Endodermal cell (in vitro differentiated cells): Measurements from ENCODE around the gene CD151. TPM values are rescaled to one million over a fixed set of nuclear protein-coding genes. Genes with fewer than 3 reads are reported as not detected.

ENCODE experiments used
- DNase-seq: peaks from one replicate; pipeline ENCODE4 v3.0.0-alpha.2; 2017
- H3K27ac ChIP-seq: 2 replicates; pipeline ENCODE4 v1.5.1; 2013; ENCODE audit warnings: mild to moderate bottlenecking, low read depth, low read length, moderate library complexity
- H3K27me3 ChIP-seq: 2 replicates; pipeline ENCODE4 v1.6.1; 2013; ENCODE audit warnings: mild to moderate bottlenecking, low read length, moderate library complexity; ENCODE audit not compliant: insufficient read depth, control insufficient read depth, poor library complexity, severe bottlenecking
- H3K36me3 ChIP-seq: 2 replicates; pipeline ENCODE4 v1.7.0; 2013; ENCODE audit warnings: mild to moderate bottlenecking, low read length, moderate library complexity; ENCODE audit not compliant: control insufficient read depth, insufficient read depth
- H3K4me1 ChIP-seq: one replicate; pipeline ENCODE4 v1.7.0; 2013; ENCODE audit warnings: low read length; ENCODE audit not compliant: control insufficient read depth, insufficient read depth
- H3K4me3 ChIP-seq: 2 replicates; pipeline ENCODE4 v1.5.1; 2013; ENCODE audit warnings: mild to moderate bottlenecking, low read length, moderate library complexity
- H3K9ac ChIP-seq: 2 replicates; pipeline ENCODE4 v1.6.1; 2013; ENCODE audit warnings: mild to moderate bottlenecking, low read length, moderate library complexity; ENCODE audit not compliant: poor library complexity, severe bottlenecking; ENCODE audit errors: extremely low read depth
- H3K9me3 ChIP-seq: 2 replicates; pipeline ENCODE4 v1.6.1; 2013; ENCODE audit warnings: mild to moderate bottlenecking, low read length, moderate library complexity; ENCODE audit not compliant: control insufficient read depth
- H3K27ac Mint-ChIP-seq: 2 replicates; pipeline ENCODE4 v1.8.0; 2020; ENCODE audit warnings: mixed read lengths
- H3K27me3 Mint-ChIP-seq: 2 replicates; pipeline ENCODE4 v1.8.0; 2021; ENCODE audit warnings: mild to moderate bottlenecking, mixed read lengths; ENCODE audit not compliant: insufficient read depth
- H3K36me3 Mint-ChIP-seq: 2 replicates; pipeline ENCODE4 v1.8.0; 2020; ENCODE audit warnings: low read depth, mixed read lengths
- H3K4me1 Mint-ChIP-seq: 2 replicates; pipeline ENCODE4 v1.8.0; 2020; ENCODE audit warnings: mixed read lengths
- H3K4me3 Mint-ChIP-seq: 2 replicates; pipeline ENCODE4 v1.8.0; 2020; ENCODE audit warnings: mild to moderate bottlenecking, moderate library complexity, mixed read lengths
- H3K9me3 Mint-ChIP-seq: 2 replicates; pipeline ENCODE4 v1.8.0; 2020; ENCODE audit warnings: mild to moderate bottlenecking, mixed read lengths
- WGBS, 2 experiments: methylation state at CpG; one replicate each; pipeline versions ENCODE4 v1.1.5 to v1.1.7; 2013; ENCODE audit warnings: missing lambda C conversion rate in 2 of 2, mixed read lengths in 1 of 2; ENCODE audit not compliant: insufficient coverage in 1 of 2, insufficient read length in 1 of 2; 5-methylcytosine and 5-hydroxymethylcytosine counted together
- total RNA-seq, 2 donors: library from RNA; stranded (reverse); fragmentation: NEBNext Ultra II Directional in 1 of 2; extraction: Animal tissue kit (Norgen Biotek cat#: 25700) in 1 of 2; gene quantifications; 2 replicates in 1 of 2; 3 replicates in 1 of 2; pipeline ENCODE4 v1.2.1, GENCODE V29; 2021
- TF ChIP-seq, protein P1 (sequence below): fragments of 200-600 bp; sonication (generic); conservative IDR thresholded peaks from 2 replicates; pipeline ENCODE4 v1.5.0; 2021; ENCODE audit warnings: antibody characterized with exemption, mild to moderate bottlenecking

CD151 gene
- total RNA-seq, 2 donors from 2014 or later: 139 to 165 TPM

- no peak for DNase-seq
- Mint-ChIP-seq H3K36me3 (peaks cover 9% of the 10 kb centered on the region), H3K4me3 (no peak overlapping the region), H3K4me1 (peaks cover 4% of the 10 kb centered on the region), H3K9me3 (no peaks in the 10 kb centered on the region), H3K27me3 (peaks cover 3% of the 10 kb centered on the region), H3K27ac (no peak overlapping the region)
- Histone ChIP-seq H3K4me1 (peaks cover 4% of the 10 kb centered on the region), H3K9ac (no peak overlapping the region), H3K27ac (no peak overlapping the region), H3K4me3 (no peak overlapping the region), H3K27me3 (no peaks in the 10 kb centered on the region), H3K36me3 (peaks cover 8% of the 10 kb centered on the region), H3K9me3 (no peaks in the 10 kb centered on the region)
- 89% methylated on average over 13 of the region's 13 CpGs; no CpG with 5 or more reads in 1 of the 2 experiments for WGBS, 2 experiments
- TF ChIP-seq, protein P1, sequence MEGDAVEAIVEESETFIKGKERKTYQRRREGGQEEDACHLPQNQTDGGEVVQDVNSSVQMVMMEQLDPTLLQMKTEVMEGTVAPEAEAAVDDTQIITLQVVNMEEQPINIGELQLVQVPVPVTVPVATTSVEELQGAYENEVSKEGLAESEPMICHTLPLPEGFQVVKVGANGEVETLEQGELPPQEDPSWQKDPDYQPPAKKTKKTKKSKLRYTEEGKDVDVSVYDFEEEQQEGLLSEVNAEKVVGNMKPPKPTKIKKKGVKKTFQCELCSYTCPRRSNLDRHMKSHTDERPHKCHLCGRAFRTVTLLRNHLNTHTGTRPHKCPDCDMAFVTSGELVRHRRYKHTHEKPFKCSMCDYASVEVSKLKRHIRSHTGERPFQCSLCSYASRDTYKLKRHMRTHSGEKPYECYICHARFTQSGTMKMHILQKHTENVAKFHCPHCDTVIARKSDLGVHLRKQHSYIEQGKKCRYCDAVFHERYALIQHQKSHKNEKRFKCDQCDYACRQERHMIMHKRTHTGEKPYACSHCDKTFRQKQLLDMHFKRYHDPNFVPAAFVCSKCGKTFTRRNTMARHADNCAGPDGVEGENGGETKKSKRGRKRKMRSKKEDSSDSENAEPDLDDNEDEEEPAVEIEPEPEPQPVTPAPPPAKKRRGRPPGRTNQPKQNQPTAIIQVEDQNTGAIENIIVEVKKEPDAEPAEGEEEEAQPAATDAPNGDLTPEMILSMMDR: no peak
Measured at GRCh38 chr11:792873-793272, 39.9 kb upstream of the CD151 start.

DNA sequence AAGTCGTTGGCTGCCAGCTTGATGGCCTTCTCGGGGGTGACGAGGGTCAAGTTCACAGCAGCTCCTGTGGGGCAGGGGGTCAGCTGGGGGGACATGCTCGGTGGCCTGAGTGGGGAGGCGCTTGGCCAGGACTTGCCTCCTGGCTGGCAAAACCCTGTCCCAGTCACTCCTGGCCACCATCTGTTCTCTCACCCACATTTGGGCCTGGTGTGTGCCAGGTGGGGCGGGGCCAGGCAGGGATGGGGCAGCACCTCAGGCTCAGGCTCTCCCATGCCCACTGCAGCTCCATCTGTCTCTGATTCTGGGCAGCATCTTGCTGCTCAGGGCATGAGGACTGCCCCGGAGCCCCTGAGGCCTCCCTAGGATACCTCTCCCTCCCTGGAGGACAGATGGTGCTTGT is 39.2 kb upstream of the CD151 start:
- no peaks in the 10 kb centered on the region for H3K9me3 ChIP-seq
- no peaks in the 10 kb centered on the region for H3K9me3 Mint-ChIP-seq
- WGBS, 2 experiments: 91 to 100% methylated on average over 1 to 7 of the region's 7 CpGs
- TF ChIP-seq, protein P1: no peak
- peaks cover 9% of the 10 kb centered on the region for H3K36me3 Mint-ChIP-seq
- H3K36me3 ChIP-seq: peaks cover 8% of the 10 kb centered on the region
- H3K27ac ChIP-seq: peak overlapping the region; percentile 24
- peaks cover 3% of the 10 kb centered on the region for H3K27me3 Mint-ChIP-seq
- no peak overlapping the region for H3K4me3 Mint-ChIP-seq
- H3K27me3 ChIP-seq: no peaks in the 10 kb centered on the region
- no peak overlapping the region for H3K27ac Mint-ChIP-seq
- H3K4me1 Mint-ChIP-seq: peaks cover 4% of the 10 kb centered on the region
- DNase-seq: no peak
- no peak overlapping the region for H3K4me3 ChIP-seq
- H3K9ac ChIP-seq: no peak overlapping the region
- peaks cover 4% of the 10 kb centered on the region for H3K4me1 ChIP-seq

DNA sequence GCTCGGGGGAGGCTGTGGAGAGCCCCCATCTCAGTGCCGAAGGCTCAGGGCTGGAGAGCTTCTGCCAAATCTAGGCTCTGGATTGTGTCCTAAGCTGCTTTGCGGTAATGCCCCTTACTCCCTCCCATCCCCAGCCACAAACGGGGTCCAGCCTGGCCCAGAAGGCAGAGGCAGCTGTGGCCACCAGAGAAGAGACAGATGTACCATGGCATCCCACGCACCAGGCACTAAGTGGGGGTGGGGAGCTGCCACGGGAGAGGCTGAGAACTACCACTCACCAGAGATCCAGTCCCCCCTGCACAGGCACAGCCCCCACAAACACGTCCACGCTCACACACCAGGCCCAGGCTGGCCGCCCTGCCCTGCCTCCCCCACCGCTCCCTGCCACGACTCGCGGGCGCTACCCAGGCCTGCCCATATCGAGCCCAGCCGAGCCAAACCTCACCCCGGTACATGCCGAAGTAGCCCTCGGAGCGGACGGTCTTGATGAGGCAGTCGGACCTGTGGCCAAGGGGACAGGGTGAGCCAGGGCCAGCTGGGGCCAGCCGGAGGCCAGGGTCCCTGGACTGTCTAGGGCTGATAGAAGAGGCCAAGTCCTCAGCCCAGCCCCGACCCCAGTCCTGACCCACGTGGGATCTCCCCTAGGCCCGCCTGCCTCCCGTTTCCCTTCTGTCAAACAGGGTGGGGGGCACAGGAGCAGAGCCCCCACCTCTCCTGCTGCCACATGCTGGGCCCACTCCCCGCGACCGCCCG is 38.6 kb upstream of the CD151 start:
- Histone ChIP-seq H3K9me3 (no peaks in the 10 kb centered on the region), H3K36me3 (peaks cover 8% of the 10 kb centered on the region), H3K27me3 (no peaks in the 10 kb centered on the region), H3K4me1 (peaks cover 4% of the 10 kb centered on the region), H3K4me3 (no peak overlapping the region), H3K27ac (peak overlapping the region; percentile 24), H3K9ac (no peak overlapping the region)
- TF ChIP-seq, protein P1: no peak
- H3K36me3 Mint-ChIP-seq: peaks cover 9% of the 10 kb centered on the region
- H3K4me3 Mint-ChIP-seq: no peak overlapping the region
- DNase-seq: no peak
- no peaks in the 10 kb centered on the region for H3K27me3 Mint-ChIP-seq
- 95 to 96% methylated on average over 23 to 29 of the region's 31 CpGs for WGBS, 2 experiments
- H3K9me3 Mint-ChIP-seq: no peaks in the 10 kb centered on the region
- peaks cover 4% of the 10 kb centered on the region for H3K4me1 Mint-ChIP-seq
- no peak overlapping the region for H3K27ac Mint-ChIP-seq
